Panc1 (cell line): ENCODE measurements around the gene CAPN15. TPM values are rescaled to one million over a fixed set of nuclear protein-coding genes. Genes with fewer than 3 reads are reported as not detected.

Experiments
- ATAC-seq: fragments of 200-7000 bp; cut with Tn5 transposase; 2 replicates; pipeline ENCODE4 v1.9.1; 2020; ENCODE audit warnings: mild to moderate bottlenecking, moderate library complexity
- BruUV-seq: library from RNA; stranded (reverse); fragments of 400-500 nt; replicated peaks from 2 replicates; lab custom pipeline; 2021; lab: Mats Ljungman, UMichigan
- CTCF ChIA-PET: fragments of 300-600 bp; sonication (Branson Sonifier 250); formaldehyde crosslinking; loops from one replicate; lab custom pipeline; 2022; ENCODE audit warnings: antibody characterized with exemption; lab: Charles Lee
- POLR2A ChIA-PET: fragments of 300-600 bp; sonication (Branson Sonifier 250); formaldehyde crosslinking; loops from one replicate; lab custom pipeline; 2022; ENCODE audit warnings: antibody characterized with exemption; lab: Charles Lee
- DNase-seq: peaks from one replicate; pipeline ENCODE4 v3.0.0-alpha.2; 2010; ENCODE audit warnings: low read depth, low spot score
- H3K27ac ChIP-seq: 2 replicates; pipeline ENCODE4 v1.5.1; 2011; ENCODE audit warnings: mild to moderate bottlenecking, low read length, inconsistent platforms
- H3K27me3 ChIP-seq: fragments of 200-500 bp; sonication (Bioruptor generic); 2 replicates; pipeline ENCODE4 v1.6.0; 2014; ENCODE audit warnings: low read length, inconsistent platforms; ENCODE audit not compliant: control insufficient read depth, insufficient read depth
- H3K36me3 ChIP-seq: fragments of 200-500 bp; sonication (Bioruptor generic); 2 replicates; pipeline ENCODE4 v1.5.1; 2014; ENCODE audit warnings: inconsistent platforms, mild to moderate bottlenecking, low read length, moderate library complexity; ENCODE audit not compliant: control insufficient read depth, insufficient read depth
- H3K4me1 ChIP-seq: 2 replicates; pipeline ENCODE4 v1.5.1; 2011; ENCODE audit warnings: inconsistent platforms, mild to moderate bottlenecking, low read length, moderate library complexity; ENCODE audit not compliant: control insufficient read depth, insufficient read depth
- H3K4me3 ChIP-seq, 2 experiments: 2 replicates each; pipeline ENCODE4 v1.5.1; 2011 to 2012; ENCODE audit warnings: low read depth in 2 of 2, low read length in 2 of 2, mild to moderate bottlenecking in 2 of 2, inconsistent platforms in 1 of 2, moderate library complexity in 1 of 2
- H3K9me3 ChIP-seq: fragments of 200-500 bp; sonication (Bioruptor generic); 2 replicates; pipeline ENCODE4 v1.5.1; 2014; ENCODE audit warnings: low read depth, mild to moderate bottlenecking, inconsistent platforms, low read length, moderate library complexity; ENCODE audit not compliant: control insufficient read depth, insufficient read depth
- POLR2AphosphoS5 ChIP-seq: IDR thresholded peaks from 2 replicates; pipeline ENCODE4 v1.6.1; 2012; ENCODE audit warnings: mild to moderate bottlenecking, low read depth, low read length, moderate library complexity
- SIN3A ChIP-seq: IDR thresholded peaks from 2 replicates; pipeline ENCODE4 v1.6.1; 2012; ENCODE audit warnings: low read depth, mild to moderate bottlenecking, low read length, moderate library complexity, borderline replicate concordance; ENCODE audit not compliant: insufficient read depth
- TCF7L2 ChIP-seq: IDR thresholded peaks from 2 replicates; pipeline ENCODE4 v1.6.1; 2011; ENCODE audit warnings: mild to moderate bottlenecking, low read depth, low read length, inconsistent platforms
- in situ Hi-C: cut with HindIII; loops from 2 replicates; pipeline ENCODE4 v1.10.0; 2016; ENCODE audit warnings: low sequenced_read_pairs, low pct_unique_long_range_greater_than_20kb
- intact Hi-C: fragments of 100-400 bp; cut with micrococcal nuclease; formaldehyde crosslinking; loops from one replicate; pipeline ENCODE4 v1.10.0; 2022; ENCODE audit not compliant: unreplicated experiment
- total RNA-seq: library from RNA; stranded (reverse); gene quantifications from one replicate; pipeline ENCODE4 v1.2.1, GENCODE V29; 2021; ENCODE audit not compliant: unreplicated experiment
- TF ChIP-seq, protein P1 (sequence below), 2 experiments: IDR thresholded peaks; 2 replicates each; pipeline ENCODE4 v1.6.1; 2011 to 2012; ENCODE audit warnings: low read depth in 2 of 2, control low read depth in 1 of 2, low read length in 1 of 2, mild to moderate bottlenecking in 1 of 2, moderate library complexity in 1 of 2; ENCODE audit not compliant: insufficient read depth in 1 of 2
- TF ChIP-seq, protein P2 (sequence below): fragments of 450-650 bp; IDR thresholded peaks from 2 replicates; pipeline ENCODE4 v1.5.1; 2017; ENCODE audit warnings: mild to moderate bottlenecking

Gene CAPN15
- total RNA-seq, 1 experiment from 2014 or later = 78.5 TPM

DNA sequence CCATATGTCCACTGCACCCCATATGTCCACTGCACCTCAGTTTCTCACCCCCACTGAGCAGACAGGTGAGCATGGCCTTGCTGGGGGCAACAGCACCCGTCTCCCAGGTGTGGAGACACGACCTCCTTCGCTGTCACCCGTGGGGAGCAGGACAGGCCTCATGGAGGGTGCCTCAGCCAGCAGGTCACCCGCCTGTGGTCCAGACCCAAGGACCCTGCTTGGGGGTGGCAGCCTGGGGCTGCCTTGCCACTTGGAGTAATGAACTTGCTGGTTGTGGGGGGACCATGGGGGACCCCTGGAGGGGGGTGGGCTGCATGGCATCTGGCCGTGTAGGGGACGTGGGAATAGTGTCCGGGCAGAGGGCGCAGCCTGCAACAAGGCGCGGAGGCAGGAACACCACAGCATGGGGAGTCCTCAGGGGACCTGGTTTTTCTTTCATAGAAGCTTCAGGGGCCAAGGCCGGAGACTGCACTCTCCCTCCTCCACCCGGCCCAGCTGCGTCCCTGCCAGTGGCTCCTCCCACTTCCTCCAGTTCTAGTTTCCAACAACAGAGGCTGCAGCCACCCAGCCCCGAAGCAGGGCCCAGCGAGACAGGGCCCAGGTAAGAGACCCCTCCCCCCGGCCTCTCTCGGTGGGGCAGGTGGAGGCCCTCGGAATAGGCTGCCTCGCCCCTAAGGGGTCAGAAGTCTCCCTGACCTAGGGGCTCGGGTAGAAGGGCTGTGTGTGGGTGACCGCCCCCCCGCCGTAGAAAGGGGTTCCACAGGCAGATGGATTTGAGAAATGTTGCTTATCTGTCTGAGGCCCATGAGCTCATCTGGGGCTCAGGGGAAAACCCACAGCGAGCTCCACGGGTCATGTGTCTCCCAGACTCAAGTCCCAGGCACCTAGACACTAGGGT is 39.2 kb downstream of the CAPN15 start, which contains the start of gene NHLRC4:
TSS of gene NHLRC4 (plus strand) at position 531 of the 898 bp plus-strand sequence. CDS start 1,043 bp downstream, outside the sequence.
- no peak for DNase-seq
- ChIA-PET POLR2A (interaction anchor here (0.6 kb wide), 1 partner anchor 165 kb away, joined by 13 read pairs; the partner anchor contains the start of gene DECR2), CTCF (no interaction called here)
- ATAC-seq = peak; percentile 35
- peaks cover 57% of the 10 kb centered on the region for H3K4me1 ChIP-seq
- peak within 1 kb of the TSS; percentile 93 for H3K27ac ChIP-seq
- TF ChIP-seq TCF7L2 = no peak
- TF ChIP-seq POLR2AphosphoS5 = no peak
- no peak for TF ChIP-seq SIN3A
- TF ChIP-seq, protein P1, sequence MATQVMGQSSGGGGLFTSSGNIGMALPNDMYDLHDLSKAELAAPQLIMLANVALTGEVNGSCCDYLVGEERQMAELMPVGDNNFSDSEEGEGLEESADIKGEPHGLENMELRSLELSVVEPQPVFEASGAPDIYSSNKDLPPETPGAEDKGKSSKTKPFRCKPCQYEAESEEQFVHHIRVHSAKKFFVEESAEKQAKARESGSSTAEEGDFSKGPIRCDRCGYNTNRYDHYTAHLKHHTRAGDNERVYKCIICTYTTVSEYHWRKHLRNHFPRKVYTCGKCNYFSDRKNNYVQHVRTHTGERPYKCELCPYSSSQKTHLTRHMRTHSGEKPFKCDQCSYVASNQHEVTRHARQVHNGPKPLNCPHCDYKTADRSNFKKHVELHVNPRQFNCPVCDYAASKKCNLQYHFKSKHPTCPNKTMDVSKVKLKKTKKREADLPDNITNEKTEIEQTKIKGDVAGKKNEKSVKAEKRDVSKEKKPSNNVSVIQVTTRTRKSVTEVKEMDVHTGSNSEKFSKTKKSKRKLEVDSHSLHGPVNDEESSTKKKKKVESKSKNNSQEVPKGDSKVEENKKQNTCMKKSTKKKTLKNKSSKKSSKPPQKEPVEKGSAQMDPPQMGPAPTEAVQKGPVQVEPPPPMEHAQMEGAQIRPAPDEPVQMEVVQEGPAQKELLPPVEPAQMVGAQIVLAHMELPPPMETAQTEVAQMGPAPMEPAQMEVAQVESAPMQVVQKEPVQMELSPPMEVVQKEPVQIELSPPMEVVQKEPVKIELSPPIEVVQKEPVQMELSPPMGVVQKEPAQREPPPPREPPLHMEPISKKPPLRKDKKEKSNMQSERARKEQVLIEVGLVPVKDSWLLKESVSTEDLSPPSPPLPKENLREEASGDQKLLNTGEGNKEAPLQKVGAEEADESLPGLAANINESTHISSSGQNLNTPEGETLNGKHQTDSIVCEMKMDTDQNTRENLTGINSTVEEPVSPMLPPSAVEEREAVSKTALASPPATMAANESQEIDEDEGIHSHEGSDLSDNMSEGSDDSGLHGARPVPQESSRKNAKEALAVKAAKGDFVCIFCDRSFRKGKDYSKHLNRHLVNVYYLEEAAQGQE (IDR thresholded peaks at IDR 0.05; ENCODE audit: insufficient read depth in 1 of 2, low read depth in 2 of 2, low read length in 1 of 2) = no peak
- TF ChIP-seq, protein P2, sequence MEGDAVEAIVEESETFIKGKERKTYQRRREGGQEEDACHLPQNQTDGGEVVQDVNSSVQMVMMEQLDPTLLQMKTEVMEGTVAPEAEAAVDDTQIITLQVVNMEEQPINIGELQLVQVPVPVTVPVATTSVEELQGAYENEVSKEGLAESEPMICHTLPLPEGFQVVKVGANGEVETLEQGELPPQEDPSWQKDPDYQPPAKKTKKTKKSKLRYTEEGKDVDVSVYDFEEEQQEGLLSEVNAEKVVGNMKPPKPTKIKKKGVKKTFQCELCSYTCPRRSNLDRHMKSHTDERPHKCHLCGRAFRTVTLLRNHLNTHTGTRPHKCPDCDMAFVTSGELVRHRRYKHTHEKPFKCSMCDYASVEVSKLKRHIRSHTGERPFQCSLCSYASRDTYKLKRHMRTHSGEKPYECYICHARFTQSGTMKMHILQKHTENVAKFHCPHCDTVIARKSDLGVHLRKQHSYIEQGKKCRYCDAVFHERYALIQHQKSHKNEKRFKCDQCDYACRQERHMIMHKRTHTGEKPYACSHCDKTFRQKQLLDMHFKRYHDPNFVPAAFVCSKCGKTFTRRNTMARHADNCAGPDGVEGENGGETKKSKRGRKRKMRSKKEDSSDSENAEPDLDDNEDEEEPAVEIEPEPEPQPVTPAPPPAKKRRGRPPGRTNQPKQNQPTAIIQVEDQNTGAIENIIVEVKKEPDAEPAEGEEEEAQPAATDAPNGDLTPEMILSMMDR = no peak
- no peaks in the 10 kb centered on the region for H3K27me3 ChIP-seq
- intact Hi-C loops (no loop called here), in situ Hi-C loops (no loop called here)
- H3K9me3 ChIP-seq = no peaks in the 10 kb centered on the region
- BruUV-seq = no TSS peak
- H3K36me3 ChIP-seq = no peaks in the 10 kb centered on the region
- peak within 1 kb of the TSS in 1 of 2 experiments; percentile 18; a peak in 2 of 4 replicates for H3K4me3 ChIP-seq

DNA sequence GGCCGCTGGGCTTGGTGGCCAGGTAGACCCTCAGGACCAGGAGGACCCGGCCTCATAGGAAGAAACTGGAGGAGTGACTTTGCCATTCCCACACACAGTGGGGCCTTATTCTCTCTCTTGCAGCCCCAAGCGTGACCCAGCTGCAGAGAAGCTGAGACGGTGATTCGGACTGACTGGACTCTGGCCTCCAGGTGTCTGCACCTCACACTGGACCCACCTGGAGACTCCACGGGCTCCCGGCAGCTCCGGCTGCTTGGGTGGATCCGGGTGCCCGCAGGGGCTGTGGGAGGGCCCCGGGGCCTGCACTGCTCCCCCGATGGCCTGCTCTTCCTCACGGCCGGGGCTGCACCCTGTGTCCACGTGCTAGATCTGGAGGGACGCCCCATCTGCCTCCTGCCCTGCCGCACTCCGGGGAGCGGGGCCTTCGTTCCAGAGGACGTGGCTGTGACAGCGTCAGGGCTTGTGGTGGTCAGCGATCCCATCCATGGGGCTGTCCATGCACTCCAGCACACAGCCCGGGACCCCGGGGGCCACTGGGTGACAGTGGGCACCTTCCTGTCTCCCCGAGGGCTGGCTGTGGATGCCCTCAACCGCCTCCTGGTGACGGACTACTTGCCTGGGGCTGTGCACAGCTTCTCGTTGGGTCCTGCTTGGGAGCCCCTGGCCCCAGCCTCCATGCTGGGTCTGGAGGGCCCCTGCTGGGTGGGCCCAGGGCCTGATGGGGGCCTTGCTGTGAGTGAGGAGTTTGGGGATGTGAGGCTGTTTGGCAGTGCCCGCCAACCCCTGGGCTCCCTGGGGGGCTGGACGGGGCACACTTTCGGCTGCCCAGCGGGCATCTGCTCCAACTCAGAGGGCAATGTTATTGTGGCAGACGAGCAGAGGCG is 40.1 kb downstream of the CAPN15 start:
- TF ChIP-seq, protein P1 (IDR thresholded peaks at IDR 0.05; ENCODE audit: insufficient read depth in 1 of 2, low read depth in 2 of 2, low read length in 1 of 2) = no peak
- TF ChIP-seq TCF7L2 (no peak), SIN3A (no peak), POLR2AphosphoS5 (no peak)
- TF ChIP-seq, protein P2 = no peak
- intact Hi-C loops = no loop called here
- BruUV-seq = no TSS peak
- ChIA-PET CTCF (interaction anchor here (0.6 kb wide), 1 partner anchor 290 kb away, joined by 3 read pairs; no protein-coding TSS in a partner anchor), POLR2A (interaction anchor here (0.6 kb wide), 1 partner anchor 166 kb away, joined by 13 read pairs; the partner anchor contains the start of gene DECR2)
- Histone ChIP-seq H3K27ac (peak overlapping the region; percentile 93), H3K36me3 (no peaks in the 10 kb centered on the region), H3K4me3 (no peak overlapping the region), H3K9me3 (no peaks in the 10 kb centered on the region), H3K27me3 (no peaks in the 10 kb centered on the region), H3K4me1 (peaks cover 60% of the 10 kb centered on the region)
- DNase-seq (no peak), ATAC-seq (no peak)
- in situ Hi-C loops = no loop called here
